ENCODE data around the gene PRG3. TPM values are rescaled to one million over a fixed set of nuclear protein-coding genes. Genes with fewer than 3 reads are reported as not detected.

PRG3 gene
- total RNA-seq, 1 donor from 2014 or later = not detected

DNA sequence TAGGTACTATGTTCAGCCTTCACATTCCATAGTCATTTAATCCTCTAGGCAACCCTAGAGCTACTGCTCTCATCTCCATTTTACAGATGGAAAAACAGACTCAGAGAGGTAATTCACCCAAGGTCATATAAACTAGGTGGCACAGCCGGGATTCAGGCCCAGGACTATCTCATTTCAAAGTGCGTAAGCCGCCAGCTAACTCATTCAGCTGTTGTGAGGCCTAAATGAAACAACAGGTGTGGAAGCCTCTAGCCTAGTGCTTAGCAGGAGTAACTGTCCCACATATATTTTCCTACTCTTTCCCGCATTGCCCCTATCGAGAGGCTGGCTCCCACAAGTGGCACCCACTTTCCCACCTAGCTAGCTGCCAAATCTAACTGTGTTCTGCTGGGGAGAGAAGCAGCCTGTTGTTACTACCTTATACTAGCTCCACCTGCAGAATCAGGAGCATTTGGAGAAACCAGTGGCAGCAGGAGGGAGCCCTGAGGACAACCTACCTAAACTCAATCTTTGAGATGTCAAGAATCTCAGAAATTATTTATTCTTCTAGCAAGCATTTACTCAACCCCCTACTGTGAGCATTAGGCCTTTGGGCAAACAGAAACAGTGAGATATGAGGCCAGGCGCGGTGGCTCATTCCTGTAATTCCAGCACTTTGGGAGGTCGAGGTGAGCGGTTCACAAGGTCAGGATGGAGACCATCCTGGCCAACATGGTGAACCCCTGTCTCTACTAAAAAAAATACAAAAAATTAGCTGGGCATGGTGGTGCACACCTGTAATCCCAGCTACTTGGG, 20.9 kb downstream of the PRG3 start:
- DNase-seq (ENCODE audit: low read depth in 2 of 2) = no peak

DNA sequence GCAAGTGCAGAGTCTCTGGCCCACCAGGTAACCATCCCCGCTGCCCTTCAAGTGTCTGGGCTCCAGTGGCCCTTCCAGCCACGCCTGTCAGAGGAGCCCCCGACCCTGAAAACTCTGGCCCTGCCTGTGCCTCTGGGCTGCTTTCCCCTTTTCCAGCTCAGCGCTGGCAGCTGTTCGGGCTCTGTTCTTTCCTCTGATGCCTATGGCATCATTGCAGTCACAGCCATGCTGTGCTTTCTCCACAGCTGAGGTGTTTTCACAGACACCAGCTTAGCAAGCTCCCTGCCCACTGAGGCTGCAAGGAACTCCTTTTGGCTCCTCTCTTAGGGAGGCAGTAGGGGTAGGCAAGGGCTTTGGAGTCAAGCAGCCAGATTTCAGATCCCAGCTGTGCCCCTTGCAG, 21.6 kb downstream of the PRG3 start:
- DNase-seq (ENCODE audit: low read depth in 2 of 2) = no peak

DNA sequence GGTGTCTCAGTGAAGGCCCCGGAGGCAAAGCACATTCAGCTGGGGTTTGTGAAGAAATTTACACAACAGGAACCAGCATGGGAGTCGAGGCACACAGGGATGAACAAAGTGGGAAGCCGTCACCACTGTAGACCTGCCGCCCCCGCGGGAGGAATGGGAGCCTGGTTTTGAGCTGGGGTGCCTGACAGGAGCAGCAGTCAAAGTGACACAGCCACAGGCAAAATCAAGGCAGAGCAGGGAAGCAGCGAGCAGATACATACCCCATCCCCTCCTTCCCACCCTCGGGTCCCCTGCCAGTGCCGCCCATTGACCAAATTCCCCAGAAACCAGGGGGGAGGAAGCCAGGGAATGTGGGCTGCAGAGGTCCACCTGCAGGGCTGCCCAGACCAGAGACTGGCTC, 22.0 kb downstream of the PRG3 start:
- no peak for DNase-seq (ENCODE audit: low read depth in 2 of 2)

DNA sequence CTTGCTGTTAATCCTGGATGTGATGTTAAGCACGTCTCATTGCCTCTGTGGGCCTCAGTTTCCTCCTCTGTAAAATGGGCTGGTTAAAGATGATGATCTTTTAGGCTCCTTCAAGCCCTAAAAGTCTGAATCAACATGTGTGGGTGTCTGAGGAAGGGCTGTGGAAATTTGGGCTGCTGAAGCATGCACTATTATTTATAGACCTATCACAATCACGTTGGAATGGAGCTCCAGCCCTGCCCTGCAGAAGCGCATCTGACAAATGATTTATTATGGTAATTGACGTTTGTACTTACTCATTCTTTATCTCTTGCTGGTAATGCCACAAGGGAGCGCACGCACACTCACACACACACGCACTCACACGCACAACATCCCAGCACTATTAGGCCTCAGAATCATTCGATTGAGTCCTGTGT, 22.4 kb downstream of the PRG3 start:
- DNase-seq (ENCODE audit: low read depth in 2 of 2) = no peak

DNA sequence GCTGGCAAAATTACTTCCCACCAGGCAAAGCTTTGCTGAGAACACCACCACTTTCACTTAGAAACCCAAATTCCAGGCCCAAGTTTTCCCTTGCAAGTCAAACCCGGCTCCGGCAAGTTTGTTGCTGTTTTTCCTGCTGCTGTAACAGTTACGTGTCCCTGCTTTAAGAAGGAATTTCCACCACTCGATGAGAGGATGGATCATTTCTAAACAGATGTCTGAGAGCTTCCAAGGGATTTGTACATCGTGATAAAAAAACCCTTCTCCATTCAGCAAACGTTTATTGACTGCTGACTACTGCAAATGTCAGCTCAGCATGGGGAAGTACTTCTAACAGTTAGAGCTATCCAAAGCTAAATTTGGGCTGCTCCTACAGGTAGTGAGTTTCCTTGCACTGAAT, 23.1 kb downstream of the PRG3 start:
- DNase-seq (ENCODE audit: low read depth in 2 of 2) = peak in 1 of 2 donors; percentile 16

DNA sequence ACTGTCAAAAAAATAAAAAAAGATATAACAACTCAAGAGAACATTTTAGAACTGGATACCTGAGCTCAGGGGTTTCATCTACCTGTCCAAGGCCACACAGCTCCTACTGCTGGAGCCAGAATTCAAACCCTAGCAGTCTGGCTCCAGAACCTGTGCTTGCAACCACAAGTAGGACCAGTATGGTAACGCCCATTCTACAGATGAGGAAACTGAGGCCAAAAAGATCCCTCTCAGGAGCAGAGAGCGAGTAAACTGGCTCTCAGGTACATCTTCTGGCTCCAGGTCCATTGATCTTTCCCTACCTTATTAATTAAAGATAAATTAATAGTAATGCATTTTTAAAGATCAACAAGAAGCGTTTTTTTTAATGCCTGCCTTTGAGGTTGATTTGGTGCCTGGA, 23.6 kb downstream of the PRG3 start:
- no peak for DNase-seq (ENCODE audit: low read depth in 2 of 2)

DNA sequence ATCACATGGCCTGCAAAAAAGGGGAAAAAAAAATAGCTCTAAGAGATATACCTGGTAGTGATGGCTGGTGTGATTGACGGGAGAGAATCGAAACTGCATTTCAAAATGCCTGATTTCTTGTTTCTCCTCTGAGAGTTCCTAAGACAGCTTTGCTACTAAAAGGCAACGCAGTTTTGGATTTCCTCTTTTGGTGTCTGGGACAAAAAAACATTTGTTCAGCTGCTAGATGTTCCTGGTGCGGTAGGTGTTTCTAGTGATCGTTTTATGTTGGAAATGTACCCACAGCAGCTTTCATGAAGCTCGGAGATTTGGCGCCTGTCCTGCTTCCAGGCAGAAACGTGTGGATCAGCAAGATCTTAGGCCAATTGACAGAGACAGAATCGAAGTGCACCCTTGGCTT, 24.7 kb downstream of the PRG3 start:
- no peak for DNase-seq (ENCODE audit: low read depth in 2 of 2)

DNA sequence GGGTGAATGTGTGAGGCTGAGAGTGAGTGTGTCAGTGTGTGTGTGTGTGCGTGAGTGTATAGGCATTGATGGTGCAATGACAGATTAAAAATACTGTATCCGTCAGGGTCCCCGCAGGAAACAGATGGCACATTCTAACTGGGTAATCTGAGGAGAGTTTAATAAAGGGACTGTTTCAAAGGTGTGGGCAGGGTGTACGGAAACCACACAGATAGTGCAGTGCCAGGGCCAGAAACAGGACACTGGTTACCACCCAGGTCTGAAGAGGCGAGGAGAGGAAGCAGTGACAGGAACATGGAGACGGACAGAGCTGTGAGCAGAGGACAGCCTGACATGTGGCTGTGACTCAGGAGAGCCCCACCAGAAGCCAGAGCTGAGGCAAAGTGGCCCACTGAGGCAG, 26.3 kb downstream of the PRG3 start:
- DNase-seq (ENCODE audit: low read depth in 2 of 2) = peak in 1 of 2 donors; percentile 26

DNA sequence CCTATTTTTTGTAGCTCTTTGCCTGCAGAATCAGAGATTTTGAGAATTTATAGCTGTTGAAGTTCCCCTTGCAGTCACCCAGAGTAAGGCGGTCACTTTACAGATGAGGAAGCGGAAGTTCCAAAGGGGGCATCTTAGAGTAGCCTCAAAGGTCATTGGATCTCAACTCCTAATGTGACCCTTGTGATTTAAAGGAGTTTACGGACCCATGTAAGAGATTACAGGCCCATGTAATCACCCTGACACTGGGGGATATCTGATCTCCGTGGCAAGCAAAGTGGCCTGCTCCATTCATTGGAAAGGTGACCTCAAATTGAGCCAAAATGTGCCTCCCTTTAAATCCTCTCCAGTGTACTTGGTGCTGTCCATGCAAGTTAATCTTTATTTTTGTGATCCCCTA, 27.1 kb downstream of the PRG3 start:
- DNase-seq (ENCODE audit: low read depth in 2 of 2) = no peak

DNA sequence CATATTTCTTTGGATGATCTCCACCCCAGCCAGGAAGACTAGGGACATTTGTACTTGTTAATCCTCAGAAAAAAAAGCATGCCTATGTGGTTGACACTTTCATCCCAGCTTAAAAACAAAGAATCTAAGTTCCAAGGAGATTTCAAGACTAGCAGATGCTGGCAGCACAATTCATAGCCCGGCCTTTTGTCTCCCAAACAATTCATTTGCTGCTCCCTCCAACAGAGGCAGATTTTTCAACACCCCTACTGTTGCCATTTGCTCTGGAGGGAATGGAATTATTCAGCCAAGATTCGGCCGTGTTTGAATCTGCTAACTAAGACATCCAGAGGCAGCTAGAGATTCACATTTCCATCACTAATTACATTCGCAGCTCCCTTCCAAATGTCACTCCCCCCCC, 27.5 kb downstream of the PRG3 start:
- DNase-seq (ENCODE audit: low read depth in 2 of 2) = no peak

DNA sequence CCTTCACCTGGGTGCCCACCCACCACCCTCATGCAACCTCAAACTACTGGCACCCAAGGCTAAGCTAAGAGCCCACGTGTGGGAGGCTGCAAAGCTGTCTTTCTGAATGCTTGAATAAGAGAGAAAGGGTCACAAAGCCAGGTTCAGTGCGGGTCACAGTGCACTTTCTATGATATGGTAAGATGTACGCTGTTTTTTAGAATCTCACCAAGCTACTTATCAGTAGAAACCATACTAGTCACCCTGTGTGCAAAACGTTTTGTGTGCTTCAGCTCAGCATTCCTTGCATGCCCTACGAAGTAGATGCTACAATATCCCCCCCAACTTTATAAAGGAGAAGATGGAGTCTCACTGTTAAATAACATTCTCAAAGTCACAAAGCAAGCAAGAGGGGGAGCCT, 27.9 kb downstream of the PRG3 start:
- no peak for DNase-seq (ENCODE audit: low read depth in 2 of 2)

DNA sequence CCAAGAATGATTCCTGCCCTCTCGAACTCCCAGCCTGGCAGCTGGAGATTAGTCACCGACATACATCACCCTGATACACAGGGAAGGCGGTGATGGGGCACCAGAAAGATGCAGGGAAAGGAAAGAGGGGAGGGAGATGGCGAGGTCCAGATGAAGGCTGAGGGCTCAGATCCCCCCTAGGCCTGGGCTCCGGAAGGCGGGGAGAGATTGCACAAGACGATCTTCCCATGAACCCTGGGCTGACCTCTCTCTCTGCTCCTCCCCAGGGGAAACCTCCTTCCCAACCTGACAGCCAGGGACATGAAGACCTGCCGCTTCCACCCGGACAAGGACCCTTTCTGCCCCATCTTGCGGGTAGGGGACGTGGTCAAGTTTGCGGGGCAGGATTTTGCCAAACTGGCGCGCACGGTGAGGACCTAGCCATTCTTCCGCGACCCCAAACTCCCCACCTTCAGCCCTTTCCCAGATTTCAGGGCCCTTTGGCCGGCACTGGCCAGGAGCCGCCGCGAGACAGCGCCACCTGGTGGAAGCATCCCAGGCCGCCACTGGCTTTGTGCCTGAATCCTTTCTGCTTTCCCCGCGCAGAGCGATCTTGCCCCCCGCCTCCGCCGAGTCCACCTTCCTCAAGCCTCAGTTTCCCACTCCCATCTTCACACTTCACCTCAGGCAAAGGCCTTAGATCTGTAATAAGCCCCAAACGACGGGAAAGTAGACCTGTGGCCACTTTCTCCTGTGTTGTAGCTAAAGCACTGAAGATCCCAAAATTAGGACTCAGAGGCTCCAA, 31.3 kb downstream of the PRG3 start:
- peak; percentile 51 to 64 for DNase-seq (ENCODE audit: low read depth in 2 of 2)

DNA sequence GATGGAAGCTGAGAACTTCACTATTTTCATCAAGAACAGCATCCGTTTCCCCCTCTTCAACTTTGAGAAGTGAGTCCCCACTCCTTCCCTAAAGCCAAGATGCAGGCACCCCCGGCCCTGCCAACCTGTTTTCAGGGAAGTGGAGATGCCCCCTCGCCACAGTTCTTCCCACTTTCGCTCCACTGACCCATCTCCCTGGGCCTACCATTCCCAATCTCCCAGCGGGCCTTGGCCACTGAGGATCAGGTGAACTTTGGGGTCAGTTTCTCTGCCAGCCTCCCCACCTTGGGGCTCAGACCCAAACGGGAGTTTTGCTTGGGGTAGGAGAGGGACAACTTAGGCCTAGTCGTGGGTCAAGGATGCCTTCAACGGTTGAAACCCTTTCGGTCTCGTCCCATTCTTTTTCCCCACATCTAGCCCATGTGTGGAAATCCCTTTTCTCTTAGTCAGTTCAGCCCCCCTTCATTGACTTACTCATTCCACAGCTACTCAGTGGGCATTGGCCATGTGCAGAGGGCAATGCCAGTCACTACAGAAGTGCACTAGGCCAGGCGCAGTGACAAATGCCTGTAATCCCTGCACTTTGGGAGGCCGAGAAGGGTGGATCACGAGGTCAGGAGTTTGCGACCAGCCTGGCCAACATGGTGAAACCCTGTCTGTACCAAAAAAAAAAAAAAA, 32.2 kb downstream of the PRG3 start:
- DNase-seq (ENCODE audit: low read depth in 2 of 2) = no peak

DNA sequence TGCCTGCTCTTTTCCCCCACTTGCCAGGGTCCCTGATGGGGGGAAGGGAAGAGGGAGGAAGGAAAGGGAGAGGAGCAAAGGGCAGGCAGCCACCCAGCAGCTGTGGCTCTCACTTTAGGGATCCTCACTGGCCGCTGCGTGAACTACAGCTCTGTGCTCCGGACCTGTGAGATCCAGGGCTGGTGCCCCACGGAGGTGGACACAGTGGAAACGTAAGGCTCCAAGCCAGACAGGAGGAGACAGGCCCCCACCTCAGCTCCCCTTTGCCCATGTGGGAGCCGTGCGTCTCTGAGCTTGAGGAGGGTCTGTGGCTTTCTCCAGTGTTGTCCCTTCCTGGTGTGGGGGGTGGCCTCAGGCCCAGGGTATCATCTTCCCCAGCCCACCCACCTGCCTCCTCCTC, 32.9 kb downstream of the PRG3 start:
- DNase-seq (ENCODE audit: low read depth in 2 of 2) = no peak

DNA sequence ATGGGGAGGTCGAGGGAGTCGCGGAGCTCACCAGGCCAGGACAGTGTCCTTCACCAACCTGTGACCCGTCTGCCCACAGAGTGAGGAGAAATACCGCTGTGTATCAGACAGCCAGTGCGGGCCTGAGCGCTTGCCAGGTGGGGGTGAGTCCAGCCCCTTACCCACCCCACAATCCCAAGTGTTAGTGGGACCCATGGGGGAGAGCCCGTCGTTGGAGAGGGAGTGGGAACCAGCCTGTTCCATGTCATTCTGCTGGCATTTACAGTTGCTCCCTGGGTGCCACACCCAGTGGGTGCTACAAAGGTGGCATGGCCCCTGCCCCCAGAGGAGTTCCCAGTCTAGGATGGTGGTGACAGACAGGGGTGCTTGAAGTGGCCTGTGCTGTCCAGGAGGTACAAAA, 33.6 kb downstream of the PRG3 start:
- DNase-seq (ENCODE audit: low read depth in 2 of 2) = no peak

DNA sequence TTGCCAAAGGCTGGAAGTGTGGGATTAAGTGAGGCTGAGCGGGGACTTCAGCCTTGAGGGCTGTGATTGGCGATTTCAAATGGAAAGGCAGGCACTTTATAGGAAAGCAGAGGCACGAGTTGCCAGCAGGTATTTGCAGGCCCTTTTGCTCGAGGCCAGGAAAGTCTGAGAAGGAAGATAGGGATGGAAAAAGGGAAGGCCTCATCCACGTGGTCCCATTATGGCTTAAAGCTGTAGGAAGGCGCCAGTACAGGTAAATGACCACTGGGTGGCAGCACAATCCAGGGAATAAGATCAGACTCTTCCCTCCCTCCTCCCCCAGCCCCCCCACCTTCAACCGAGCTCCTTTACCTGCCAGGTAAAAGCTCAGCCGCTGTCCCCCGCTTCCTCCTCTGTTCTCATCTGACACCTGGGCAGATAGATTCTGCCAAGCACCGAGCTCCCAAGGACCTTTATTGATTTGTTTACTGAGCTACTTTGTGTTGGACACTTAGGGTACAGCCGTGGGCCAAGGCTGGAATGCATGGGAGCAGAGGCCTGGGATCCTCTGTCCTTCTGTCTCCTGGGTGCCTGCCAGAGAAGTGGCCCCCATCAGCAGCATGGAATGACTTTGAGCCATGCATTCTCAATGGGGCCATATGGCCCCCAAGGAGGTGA, 35.3 kb downstream of the PRG3 start:
- DNase-seq (ENCODE audit: low read depth in 2 of 2) = peak; percentile 66 to 83

DNA sequence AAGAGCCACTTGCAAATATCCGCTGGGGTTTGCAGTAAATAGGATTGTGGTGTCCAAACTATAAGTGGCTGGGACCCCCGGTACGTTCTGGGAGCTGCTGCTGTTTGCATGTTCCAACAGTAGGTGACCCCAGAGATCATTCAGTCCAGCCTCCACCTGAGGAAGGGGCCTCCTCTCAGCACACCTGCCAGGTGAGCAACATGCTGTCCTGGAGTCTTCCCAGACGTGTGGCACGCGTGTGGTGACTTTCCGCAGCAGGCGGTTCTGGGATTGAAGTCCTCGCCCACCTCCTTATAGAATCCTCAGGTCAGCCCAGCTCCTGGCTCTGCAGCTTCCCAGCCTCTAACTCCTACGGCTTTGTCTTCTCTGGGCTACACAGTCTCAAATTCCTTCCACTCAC, 36.1 kb downstream of the PRG3 start:
- no peak for DNase-seq (ENCODE audit: low read depth in 2 of 2)

DNA sequence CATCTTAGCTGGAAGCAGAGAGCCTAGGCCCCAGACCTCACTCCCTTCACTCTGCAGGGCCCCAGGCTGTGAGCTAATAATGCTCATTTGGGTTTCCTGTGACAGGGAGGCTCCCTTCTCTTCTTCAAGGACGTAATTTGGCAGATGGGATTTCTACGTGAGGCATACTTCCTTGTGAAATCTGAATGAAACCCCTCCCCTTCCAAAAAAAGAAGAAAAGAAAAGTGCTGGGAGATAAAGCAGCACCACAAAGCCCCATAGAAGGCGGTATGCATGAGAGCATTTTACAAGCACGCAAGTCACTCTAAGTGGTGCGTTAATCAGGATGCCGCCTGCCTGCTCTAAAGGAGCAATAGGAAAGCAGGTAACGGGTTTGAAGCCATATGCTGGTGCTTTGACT, 37.1 kb downstream of the PRG3 start:
- DNase-seq (ENCODE audit: low read depth in 2 of 2) = no peak

DNA sequence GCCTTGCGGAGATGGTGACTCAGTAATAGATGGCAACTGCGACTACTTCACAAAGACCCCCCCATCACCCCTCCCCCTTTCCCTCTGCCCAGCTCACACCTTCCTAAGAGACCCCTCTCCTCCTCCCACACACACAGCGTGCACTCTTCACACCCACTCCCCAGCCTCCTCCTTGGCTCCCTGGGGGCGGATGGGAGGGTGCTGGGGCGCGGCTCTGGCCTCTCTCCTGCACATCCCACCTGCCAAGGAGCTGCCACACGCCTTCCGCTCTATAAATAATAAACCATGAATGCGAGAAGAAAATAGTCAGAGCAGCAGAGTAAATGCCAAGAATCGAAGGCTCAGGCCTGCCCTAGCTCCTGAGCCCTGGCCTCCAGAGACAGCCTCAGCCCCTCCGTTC, 38.2 kb downstream of the PRG3 start:
- no peak for DNase-seq (ENCODE audit: low read depth in 2 of 2)

DNA sequence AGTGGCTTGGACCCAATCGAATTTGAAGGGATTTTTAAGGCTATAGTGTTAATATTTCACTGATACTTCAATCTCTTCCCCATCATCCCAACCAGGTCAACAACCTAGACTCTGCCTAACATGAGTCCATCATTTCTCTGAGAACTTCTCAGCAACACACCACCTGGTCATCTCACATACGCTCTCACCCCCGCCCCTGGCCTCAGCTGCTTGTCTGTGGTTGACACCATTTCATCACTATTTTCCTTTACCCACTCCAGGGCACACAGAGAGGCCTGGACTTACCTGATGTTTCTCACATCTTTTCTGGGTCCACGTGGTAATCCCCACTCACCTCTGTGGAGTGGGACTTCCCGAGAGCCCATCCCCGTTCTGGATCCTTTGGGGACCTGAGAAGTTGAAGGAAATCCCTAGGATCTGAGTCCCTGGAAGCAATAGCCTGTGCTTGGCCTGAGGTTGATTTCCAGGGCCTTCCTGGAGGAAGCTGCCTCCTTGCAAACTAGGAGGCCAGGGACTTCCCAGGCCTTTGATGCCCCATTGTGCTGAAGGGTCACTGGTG, 39.6 kb downstream of the PRG3 start:
- no peak for DNase-seq (ENCODE audit: low read depth in 2 of 2)

DNA sequence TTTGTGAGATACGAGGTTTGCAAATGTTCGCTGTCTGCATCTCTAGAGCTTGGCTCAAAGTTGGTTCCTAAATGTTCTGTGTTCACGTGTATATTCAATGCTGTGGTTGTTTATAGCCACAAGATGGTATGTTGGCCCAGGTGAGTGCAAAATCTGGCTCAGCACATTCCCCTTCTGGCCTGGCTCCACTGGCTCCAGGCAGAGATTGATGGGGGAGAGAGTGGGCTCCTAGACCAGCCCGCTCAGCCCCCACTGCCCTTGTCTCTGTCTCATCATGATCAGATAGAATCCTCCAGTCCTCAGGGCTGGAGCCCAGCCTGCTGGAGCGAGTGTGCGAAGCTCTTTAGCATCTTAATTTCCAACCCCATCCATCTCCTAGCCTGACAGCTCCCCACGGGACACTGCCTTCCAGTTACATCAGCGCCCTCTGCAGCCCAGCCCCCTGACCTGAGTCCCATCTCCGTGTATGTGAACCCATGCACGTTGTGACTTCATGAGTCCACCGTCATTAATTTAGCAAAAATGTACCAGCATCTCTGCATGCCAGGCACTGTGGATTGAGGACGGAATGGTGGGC, 40.8 kb downstream of the PRG3 start:
- DNase-seq (ENCODE audit: low read depth in 2 of 2) = peak; percentile 43 to 60
